Measurements from ENCODE around the gene COL6A5.

DNA sequence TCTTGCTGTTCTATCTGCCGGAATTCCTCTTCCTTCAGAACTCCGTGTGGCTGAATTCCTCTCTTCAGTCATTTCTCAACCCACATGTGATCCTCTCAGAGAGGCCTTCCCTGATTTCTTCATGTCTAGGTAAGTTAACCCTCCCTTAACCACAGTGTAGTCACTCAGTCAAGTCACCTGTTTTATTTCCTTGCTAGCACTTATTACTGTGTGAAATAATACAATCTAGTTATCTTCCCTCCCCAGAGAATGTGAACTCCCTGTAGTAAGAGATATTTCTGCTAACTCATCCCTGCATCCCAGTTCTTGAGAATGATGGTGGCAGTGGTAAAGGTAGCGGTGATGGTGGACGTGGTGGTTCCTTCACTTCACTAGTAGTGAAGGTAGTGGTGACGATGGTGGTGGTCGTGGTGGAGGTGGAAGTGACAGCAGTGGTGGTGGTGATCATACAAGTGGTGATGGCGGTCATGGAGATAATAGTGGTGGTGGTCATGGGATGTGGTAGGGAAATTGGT, 33.3 kb downstream of the COL6A5 start:
- TF ChIP-seq, protein P1, sequence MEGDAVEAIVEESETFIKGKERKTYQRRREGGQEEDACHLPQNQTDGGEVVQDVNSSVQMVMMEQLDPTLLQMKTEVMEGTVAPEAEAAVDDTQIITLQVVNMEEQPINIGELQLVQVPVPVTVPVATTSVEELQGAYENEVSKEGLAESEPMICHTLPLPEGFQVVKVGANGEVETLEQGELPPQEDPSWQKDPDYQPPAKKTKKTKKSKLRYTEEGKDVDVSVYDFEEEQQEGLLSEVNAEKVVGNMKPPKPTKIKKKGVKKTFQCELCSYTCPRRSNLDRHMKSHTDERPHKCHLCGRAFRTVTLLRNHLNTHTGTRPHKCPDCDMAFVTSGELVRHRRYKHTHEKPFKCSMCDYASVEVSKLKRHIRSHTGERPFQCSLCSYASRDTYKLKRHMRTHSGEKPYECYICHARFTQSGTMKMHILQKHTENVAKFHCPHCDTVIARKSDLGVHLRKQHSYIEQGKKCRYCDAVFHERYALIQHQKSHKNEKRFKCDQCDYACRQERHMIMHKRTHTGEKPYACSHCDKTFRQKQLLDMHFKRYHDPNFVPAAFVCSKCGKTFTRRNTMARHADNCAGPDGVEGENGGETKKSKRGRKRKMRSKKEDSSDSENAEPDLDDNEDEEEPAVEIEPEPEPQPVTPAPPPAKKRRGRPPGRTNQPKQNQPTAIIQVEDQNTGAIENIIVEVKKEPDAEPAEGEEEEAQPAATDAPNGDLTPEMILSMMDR (IDR thresholded peaks at IDR 0.05 in 8 of 11, conservative IDR thresholded peaks at IDR 0.05 in 3 of 11): no peak
- TF ChIP-seq POLR2A (IDR thresholded peaks at IDR 0.05) (no peak), POLR2AphosphoS5 (IDR thresholded peaks at IDR 0.05) (no peak)

Data from spleen (tissue), 7 donors.